GM12878 (cell line): ENCODE data around the gene VTI1A. TPM values are rescaled to one million over a fixed set of nuclear protein-coding genes. Genes with fewer than 3 reads are reported as not detected.

Source experiments
- ATAC-seq: fragments of 200-7000 bp; cut with Tn5 transposase; 3 replicates; pipeline ENCODE4 v1.9.1; 2020; ENCODE audit warnings: mild to moderate bottlenecking, moderate library complexity
- BruUV-seq: library from RNA; stranded (reverse); fragments of 400-500 nt; replicated peaks from 2 replicates; lab custom pipeline; 2021; lab: Mats Ljungman, UMichigan
- CTCF ChIA-PET: fragments of 300-600 bp; sonication (Branson Sonifier 250); formaldehyde crosslinking; extraction: SDS; loops from one replicate; lab custom pipeline; 2021; ENCODE audit warnings: inconsistent platforms; lab: Yijun Ruan, JAX
- POLR2A ChIA-PET: fragments of 350-600 bp; formaldehyde crosslinking; extraction: SDS; loops from one replicate; lab custom pipeline; 2021; ENCODE audit warnings: inconsistent platforms; lab: Charles Lee
- RAD21 ChIA-PET: fragments of 300-600 bp; sonication (Branson Sonifier 250); formaldehyde crosslinking; loops from one replicate; lab custom pipeline; 2023; ENCODE audit warnings: antibody characterized with exemption; ENCODE audit not compliant: unreplicated experiment; lab: Charles Lee
- SMC1A ChIA-PET: fragments of 300-600 bp; sonication (Branson Sonifier 250); formaldehyde crosslinking; loops from one replicate; lab custom pipeline; 2023; ENCODE audit not compliant: unreplicated experiment, uncharacterized antibody; lab: Charles Lee
- DNase-seq: peaks from one replicate; pipeline ENCODE4 v3.0.0-alpha.2; 2011; ENCODE audit warnings: low read depth, low spot score
- FAIRE-seq: peaks from 3 replicates; lab custom pipeline; 2011; peaks lifted over from hg19 to GRCh38; lab: Jason Lieb, UNC
- H2AFZ ChIP-seq: 2 replicates; pipeline ENCODE4 v1.6.0; 2011; ENCODE audit warnings: low read depth, low read length, control low read depth; ENCODE audit not compliant: control insufficient read depth
- H3K27ac ChIP-seq: 2 replicates; pipeline ENCODE4 v1.5.1; 2011; ENCODE audit warnings: control low read depth; ENCODE audit not compliant: control insufficient read depth, insufficient read depth
- H3K27me3 ChIP-seq, 2 experiments: replicated peaks in 1 of 2; 2 replicates each; pipeline versions ENCODE4 v1.6.0 to v1.6.1; 2011; ENCODE audit warnings: low read length in 1 of 2; ENCODE audit not compliant: control insufficient read depth in 2 of 2, insufficient read depth in 2 of 2
- H3K36me3 ChIP-seq, 2 experiments: 2 replicates each; pipeline ENCODE4 v1.5.1; 2011; ENCODE audit warnings: low read length in 1 of 2; ENCODE audit not compliant: control insufficient read depth in 2 of 2, insufficient read depth in 2 of 2
- H3K4me1 ChIP-seq: 2 replicates; pipeline ENCODE4 v1.6.1; 2011; ENCODE audit warnings: mild to moderate bottlenecking, low read length, moderate library complexity, mixed read lengths; ENCODE audit not compliant: control insufficient read depth, insufficient read depth
- H3K4me2 ChIP-seq: 2 replicates; pipeline ENCODE4 v1.6.0; 2011; ENCODE audit warnings: control low read depth; ENCODE audit not compliant: control insufficient read depth, insufficient read depth
- H3K4me3 ChIP-seq: fragments of 200-600 bp; sonication (generic); 2 replicates; pipeline ENCODE4 v1.5.1; 2016
- H3K79me2 ChIP-seq: 2 replicates; pipeline ENCODE4 v1.6.0; 2011; ENCODE audit warnings: low read length; ENCODE audit not compliant: control insufficient read depth, insufficient read depth
- H3K9ac ChIP-seq: 2 replicates; pipeline ENCODE4 v1.8.0; 2011; ENCODE audit warnings: low read length, control low read depth, mixed read lengths; ENCODE audit not compliant: control insufficient read depth, insufficient read depth
- H3K9me3 ChIP-seq: replicated peaks from 3 replicates; pipeline ENCODE4 v1.5.1; 2011; ENCODE audit warnings: mild to moderate bottlenecking, low read length; ENCODE audit not compliant: control insufficient read depth, insufficient read depth
- H4K20me1 ChIP-seq: 2 replicates; pipeline ENCODE4 v1.6.0; 2011; ENCODE audit not compliant: control insufficient read depth, insufficient read depth
- ATF7 ChIP-seq: fragments of 450-650 bp; IDR thresholded peaks from 2 replicates; pipeline ENCODE4 v1.6.1; 2016; ENCODE audit warnings: low read depth, mild to moderate bottlenecking
- BCL11A ChIP-seq: IDR thresholded peaks from 2 replicates; pipeline ENCODE4 v1.6.1; 2011; ENCODE audit warnings: low read depth, low read length
- CHD2 ChIP-seq: IDR thresholded peaks from 2 replicates; pipeline ENCODE4 v1.6.1; 2011; ENCODE audit warnings: low read depth, low read length, improper control_type of control experiment, borderline replicate concordance
- CREM ChIP-seq: IDR thresholded peaks from 2 replicates; pipeline ENCODE4 v1.6.1; 2014; ENCODE audit warnings: antibody characterized with exemption, low read depth
- EGR1 ChIP-seq, 2 experiments: IDR thresholded peaks; 1 replicate in 1 of 2; 2 replicates in 1 of 2; pipeline ENCODE4 v1.6.1; 2011 to 2012; ENCODE audit warnings: low read depth in 2 of 2, low read length in 2 of 2, borderline replicate concordance in 1 of 2, mild to moderate bottlenecking in 1 of 2, moderate library complexity in 1 of 2
- HSF1 ChIP-seq: fragments of 150-350 bp; IDR thresholded peaks from 2 replicates; pipeline ENCODE4 v1.6.1; 2014; ENCODE audit warnings: mild to moderate bottlenecking, low read depth, low read length
- KAT2A ChIP-seq: conservative IDR thresholded peaks from 2 replicates; pipeline ENCODE4 v1.6.1; 2011; ENCODE audit warnings: low read depth, low read length; ENCODE audit not compliant: control insufficient read depth
- MEF2A ChIP-seq: IDR thresholded peaks from 2 replicates; pipeline ENCODE4 v1.6.1; 2011; ENCODE audit warnings: low read depth, mild to moderate bottlenecking, low read length, moderate library complexity; ENCODE audit not compliant: insufficient read depth
- MTA2 ChIP-seq: fragments of 450-650 bp; IDR thresholded peaks from 2 replicates; pipeline ENCODE4 v1.6.1; 2016; ENCODE audit warnings: low read depth, mild to moderate bottlenecking, moderate library complexity
- MTA3 ChIP-seq: IDR thresholded peaks from 2 replicates; pipeline ENCODE4 v1.6.1; 2012; ENCODE audit warnings: low read length, inconsistent platforms, borderline replicate concordance
- NR2C1 ChIP-seq: fragments of 450-650 bp; IDR thresholded peaks from 2 replicates; pipeline ENCODE4 v1.6.1; 2017; ENCODE audit warnings: antibody characterized with exemption, mild to moderate bottlenecking, moderate library complexity
- POU2F2 ChIP-seq: IDR thresholded peaks from 3 replicates; pipeline ENCODE4 v1.6.1; 2011; ENCODE audit warnings: low read depth, mild to moderate bottlenecking, low read length, borderline replicate concordance
- STAT1 ChIP-seq: fragments of 450-650 bp; conservative IDR thresholded peaks from 2 replicates; pipeline ENCODE4 v1.6.1; 2014; ENCODE audit warnings: antibody characterized with exemption, mild to moderate bottlenecking
- TCF7 ChIP-seq: IDR thresholded peaks from 2 replicates; pipeline ENCODE4 v1.6.1; 2014; ENCODE audit warnings: antibody characterized with exemption, borderline replicate concordance
- ZBED1 ChIP-seq: IDR thresholded peaks from 2 replicates; pipeline ENCODE4 v1.6.1; 2016; ENCODE audit warnings: borderline replicate concordance
- ZNF217 ChIP-seq: fragments of 450-650 bp; IDR thresholded peaks from 2 replicates; pipeline ENCODE4 v1.6.1; 2017; ENCODE audit warnings: antibody characterized with exemption, mild to moderate bottlenecking
- WGBS: methylation state at CpG from one replicate; pipeline ENCODE4 v1.1.6; 2016; ENCODE audit warnings: low lambda C conversion rate; ENCODE audit not compliant: insufficient replicate concordance, insufficient coverage; ENCODE audit errors: missing lambda C conversion rate; 5-methylcytosine and 5-hydroxymethylcytosine counted together
- in situ Hi-C: fragments of 300-500 bp; cut with MboI; formaldehyde crosslinking; loops from 9 replicates; pipeline ENCODE4 v1.14.3; 2018; ENCODE audit warnings: mixed read lengths
- intact Hi-C: fragments of 100-400 bp; cut with micrococcal nuclease; formaldehyde crosslinking; loops from one replicate; pipeline ENCODE4 v1.14.2; 2022; ENCODE audit not compliant: unreplicated experiment
- polyA plus RNA-seq, 11 experiments: library from polyadenylated mRNA; depleted of rRNA in 4 of 11; unstranded in 6 of 11; stranded (reverse) in 5 of 11; fragments of >200 nt; fragmentation: Nextera tagmentation in 4 of 11; fragmentation: Illumina TruSeq in 1 of 11; extraction: Ambion mirVana in 4 of 11; extraction: Trizol in 1 of 11; gene quantifications; 1 replicate in 1 of 11; 2 replicates in 10 of 11; pipeline versions ENCODE4 v1.2.1 to v1.2.3, GENCODE V29; 2011 to 2016; ENCODE audit warnings: inconsistent platforms in 2 of 11, missing spikeins in 2 of 11, low read depth in 1 of 11
- total RNA-seq, 4 experiments: library from RNA; depleted of rRNA in 3 of 4; stranded (reverse); fragments of >200 nt in 3 of 4; fragmentation: Illumina TruSeq in 1 of 4; extraction: Trizol in 1 of 4; gene quantifications; 2 replicates each; pipeline versions ENCODE4 v1.2.1 to v1.2.3, GENCODE V29; 2013 to 2021
- TF ChIP-seq, protein P1 (sequence below): fragments of 450-650 bp; IDR thresholded peaks from 2 replicates; pipeline ENCODE4 v1.6.1; 2017; ENCODE audit warnings: mild to moderate bottlenecking, low read depth, inconsistent platforms; ENCODE audit not compliant: poor library complexity, severe bottlenecking
- TF ChIP-seq, protein P2 (sequence below): fragments of 450-650 bp; IDR thresholded peaks from 2 replicates; pipeline ENCODE4 v1.6.1; 2014; ENCODE audit warnings: mild to moderate bottlenecking
- TF ChIP-seq, protein P3 (sequence below): fragments of 450-650 bp; IDR thresholded peaks from 2 replicates; pipeline ENCODE4 v1.6.1; 2016; ENCODE audit warnings: mild to moderate bottlenecking

Gene VTI1A
- total and polyA plus RNA-seq, 10 of the 15 experiments (the other 5 are each of a cell fraction or from before 2014, with no cell fraction given), result 12.4 to 43.2 (median 27.5) TPM

- POLR2A ChIA-PET, result no interaction called here
- FAIRE-seq, result no peak
- no peaks in the 10 kb centered on the region for H3K4me1 ChIP-seq
- WGBS, result 100% methylated on average over 1 of the region's 1 CpG
- no peak overlapping the region for H3K27ac ChIP-seq
- CTCF ChIA-PET, result interaction anchor here (0.9 to 1.4 kb wide), 4 partner anchors 10 to 41 kb away, joined by 3 to 4 read pairs (median 3); no protein-coding TSS in a partner anchor
- in situ Hi-C loops (no loop called here), intact Hi-C loops (no loop called here)
- DNase-seq, result no peak
- SMC1A ChIA-PET, result interaction anchor here (0.6 to 1.7 kb wide), 7 partner anchors 10 to 867 kb away, joined by 3 to 4 read pairs (median 3); no protein-coding TSS in a partner anchor
- no peak overlapping the region for H3K4me3 ChIP-seq
- ATAC-seq, result no peak
- RAD21 ChIA-PET, result no interaction called here
- no peaks in the 10 kb centered on the region for H3K9me3 ChIP-seq
- H3K4me2 ChIP-seq, result no peak overlapping the region
- no peak for TF ChIP-seq KAT2A
- no peak for TF ChIP-seq HSF1
- TF ChIP-seq NR2C1, result no peak
- no peak for TF ChIP-seq ZNF217
- no peak for TF ChIP-seq STAT1
- TF ChIP-seq, protein P1, sequence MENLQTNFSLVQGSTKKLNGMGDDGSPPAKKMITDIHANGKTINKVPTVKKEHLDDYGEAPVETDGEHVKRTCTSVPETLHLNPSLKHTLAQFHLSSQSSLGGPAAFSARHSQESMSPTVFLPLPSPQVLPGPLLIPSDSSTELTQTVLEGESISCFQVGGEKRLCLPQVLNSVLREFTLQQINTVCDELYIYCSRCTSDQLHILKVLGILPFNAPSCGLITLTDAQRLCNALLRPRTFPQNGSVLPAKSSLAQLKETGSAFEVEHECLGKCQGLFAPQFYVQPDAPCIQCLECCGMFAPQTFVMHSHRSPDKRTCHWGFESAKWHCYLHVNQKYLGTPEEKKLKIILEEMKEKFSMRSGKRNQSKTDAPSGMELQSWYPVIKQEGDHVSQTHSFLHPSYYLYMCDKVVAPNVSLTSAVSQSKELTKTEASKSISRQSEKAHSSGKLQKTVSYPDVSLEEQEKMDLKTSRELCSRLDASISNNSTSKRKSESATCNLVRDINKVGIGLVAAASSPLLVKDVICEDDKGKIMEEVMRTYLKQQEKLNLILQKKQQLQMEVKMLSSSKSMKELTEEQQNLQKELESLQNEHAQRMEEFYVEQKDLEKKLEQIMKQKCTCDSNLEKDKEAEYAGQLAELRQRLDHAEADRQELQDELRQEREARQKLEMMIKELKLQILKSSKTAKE, result no peak
- TF ChIP-seq EGR1 (IDR thresholded peaks at IDR 0.05; ENCODE audit: borderline replicate concordance in 1 of 2, low read depth in 2 of 2, low read length in 2 of 2), result no peak
- TF ChIP-seq MEF2A, result no peak
- no peak for TF ChIP-seq MTA3
- no peak for TF ChIP-seq BCL11A
- no peak for TF ChIP-seq CHD2
- TF ChIP-seq TCF7, result no peak
- TF ChIP-seq, protein P2, sequence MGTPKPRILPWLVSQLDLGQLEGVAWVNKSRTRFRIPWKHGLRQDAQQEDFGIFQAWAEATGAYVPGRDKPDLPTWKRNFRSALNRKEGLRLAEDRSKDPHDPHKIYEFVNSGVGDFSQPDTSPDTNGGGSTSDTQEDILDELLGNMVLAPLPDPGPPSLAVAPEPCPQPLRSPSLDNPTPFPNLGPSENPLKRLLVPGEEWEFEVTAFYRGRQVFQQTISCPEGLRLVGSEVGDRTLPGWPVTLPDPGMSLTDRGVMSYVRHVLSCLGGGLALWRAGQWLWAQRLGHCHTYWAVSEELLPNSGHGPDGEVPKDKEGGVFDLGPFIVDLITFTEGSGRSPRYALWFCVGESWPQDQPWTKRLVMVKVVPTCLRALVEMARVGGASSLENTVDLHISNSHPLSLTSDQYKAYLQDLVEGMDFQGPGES, result no peak
- no peak for TF ChIP-seq ATF7
- TF ChIP-seq CREM, result no peak
- TF ChIP-seq ZBED1, result no peak
- no peak for TF ChIP-seq POU2F2
- TF ChIP-seq MTA2, result no peak
- TF ChIP-seq, protein P3, sequence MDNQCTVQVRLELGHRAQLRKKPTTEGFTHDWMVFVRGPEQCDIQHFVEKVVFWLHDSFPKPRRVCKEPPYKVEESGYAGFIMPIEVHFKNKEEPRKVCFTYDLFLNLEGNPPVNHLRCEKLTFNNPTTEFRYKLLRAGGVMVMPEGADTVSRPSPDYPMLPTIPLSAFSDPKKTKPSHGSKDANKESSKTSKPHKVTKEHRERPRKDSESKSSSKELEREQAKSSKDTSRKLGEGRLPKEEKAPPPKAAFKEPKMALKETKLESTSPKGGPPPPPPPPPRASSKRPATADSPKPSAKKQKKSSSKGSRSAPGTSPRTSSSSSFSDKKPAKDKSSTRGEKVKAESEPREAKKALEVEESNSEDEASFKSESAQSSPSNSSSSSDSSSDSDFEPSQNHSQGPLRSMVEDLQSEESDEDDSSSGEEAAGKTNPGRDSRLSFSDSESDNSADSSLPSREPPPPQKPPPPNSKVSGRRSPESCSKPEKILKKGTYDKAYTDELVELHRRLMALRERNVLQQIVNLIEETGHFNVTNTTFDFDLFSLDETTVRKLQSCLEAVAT, result no peak
- no peaks in the 10 kb centered on the region for H4K20me1 ChIP-seq
- H3K9ac ChIP-seq, result no peak overlapping the region
- no peaks in the 10 kb centered on the region for H3K79me2 ChIP-seq
- H3K36me3 ChIP-seq, result no peaks in the 10 kb centered on the region
- no peak overlapping the region for H2AFZ ChIP-seq
- BruUV-seq, result no TSS peak
- no peaks in the 10 kb centered on the region for H3K27me3 ChIP-seq
These were observed 233.6 kb downstream of the VTI1A start for GRCh38 chr10:112680586-112680985.
